Stomach (tissue), 9 donors: ENCODE measurements around the gene MYH4. TPM values are rescaled to one million over a fixed set of nuclear protein-coding genes. Genes with fewer than 3 reads are reported as not detected.
A peak's percentile ranks its signal among the peaks of the same experiment; 100 is the strongest.

ENCODE experiments used
- DNase-seq, 2 donors: peaks; one replicate each; pipeline versions ENCODE4 v3.0.0 to v3.0.0-alpha.2; 2013 to 2019
- H3K27ac ChIP-seq, 5 donors: fragments of 200-600 bp in 4 of 5; sonication (generic) in 4 of 5; one replicate each; pipeline ENCODE4 v1.5.1; 2013 to 2019; ENCODE audit warnings: mild to moderate bottlenecking in 1 of 5, moderate library complexity in 1 of 5
- H3K27me3 ChIP-seq, 3 donors: fragments of 200-600 bp; sonication (generic); one replicate each; pipeline ENCODE4 v1.5.1; 2017 to 2019; ENCODE audit warnings: mixed run types in 1 of 3
- H3K36me3 ChIP-seq, 4 donors: fragments of 200-600 bp; sonication (generic); 1 replicate in 3 of 4; 2 replicates in 1 of 4; pipeline ENCODE4 v1.5.1; 2016 to 2019
- H3K4me1 ChIP-seq, 4 donors: fragments of 200-600 bp; sonication (generic); one replicate each; pipeline ENCODE4 v1.5.1; 2016 to 2019
- H3K4me3 ChIP-seq, 4 donors: fragments of 200-600 bp; sonication (generic) in 3 of 4; one replicate each; pipeline ENCODE4 v1.5.1; 2016 to 2019; ENCODE audit warnings: mild to moderate bottlenecking in 1 of 4
- H3K9me3 ChIP-seq, 4 donors: fragments of 200-600 bp; sonication (generic); one replicate each; pipeline ENCODE4 v1.5.1; 2016 to 2019
- CTCF ChIP-seq, 7 experiments: fragments of 450-650 bp in 4 of 7; fragments of 200-600 bp in 3 of 7; sonication (generic) in 3 of 7; IDR thresholded peaks; one replicate each; pipeline ENCODE4 v1.5.1; 2016 to 2019; ENCODE audit warnings: antibody characterized with exemption in 7 of 7, control low read depth in 2 of 7, mild to moderate bottlenecking in 1 of 7
- EP300 ChIP-seq: sonication (generic); formaldehyde crosslinking; IDR thresholded peaks from one replicate; pipeline ENCODE4 v1.6.1; 2017; ENCODE audit warnings: antibody characterized with exemption
- POLR2A ChIP-seq, 4 donors: fragments of 450-650 bp; IDR thresholded peaks; one replicate each; pipeline ENCODE4 v1.6.1; 2016; ENCODE audit warnings: antibody characterized with exemption in 4 of 4, control low read depth in 2 of 4, mild to moderate bottlenecking in 1 of 4, moderate library complexity in 1 of 4
- POLR2AphosphoS5 ChIP-seq, 3 donors: sonication (generic); formaldehyde crosslinking; IDR thresholded peaks; one replicate each; pipeline ENCODE4 v1.6.1; 2016; ENCODE audit warnings: antibody characterized with exemption in 3 of 3
- WGBS, 5 donors: extraction: QIAGEN DNeasy Blood & Tissue Kit in 3 of 5; methylation state at CpG; one replicate each; pipeline versions ENCODE4 v1.1.5 to v1.1.7; 2013 to 2018; 5-methylcytosine and 5-hydroxymethylcytosine counted together
- intact Hi-C: fragments of 100-400 bp; cut with DNase I; formaldehyde crosslinking; loops from one replicate; pipeline ENCODE4 v1.15.1; 2023; ENCODE audit warnings: low total_unique reads
- polyA plus RNA-seq, 3 donors: library from polyadenylated mRNA; stranded (reverse); fragments of 200-250 nt; gene quantifications; one replicate each; pipeline ENCODE4 v1.2.3, GENCODE V29; 2013
- total RNA-seq, 5 donors: library from RNA; depleted of rRNA; stranded (reverse); fragments of >200 nt; gene quantifications; one replicate each; pipeline versions ENCODE4 v1.1.0 to v1.2.3, GENCODE V29; 2014 to 2016
- donor health status: healthy with polysubstance abuse.
- donor health status: Bipolar disorder and iron deficiency.
- donor health status: healthy.

Gene MYH4
- total and polyA plus RNA-seq, 8 donors = not detected

GRCh38 chr17:10421900-10422542 lies 47.3 kb downstream of the MYH4 start, which contains the start of gene MYH8:
TSS of gene MYH8 (minus strand) at chr17:10421950. CDS start at chr17:10420227, 1,723 bp downstream.
- no peak for TF ChIP-seq POLR2AphosphoS5 (IDR thresholded peaks at IDR 0.05)
- TF ChIP-seq CTCF (IDR thresholded peaks at IDR 0.05) = no peak
- no peak for TF ChIP-seq EP300
- no peak for TF ChIP-seq POLR2A (IDR thresholded peaks at IDR 0.05)
- no peak for DNase-seq
- no peaks in the 10 kb centered on the region for H3K36me3 ChIP-seq
- no peak within 1 kb of the TSS for H3K4me3 ChIP-seq
- WGBS, 5 donors = 60 to 80% (median 78%) methylated on average over 7 of the region's 7 CpGs
- no peaks in the 10 kb centered on the region for H3K9me3 ChIP-seq
- no peak within 1 kb of the TSS for H3K27ac ChIP-seq
- no peaks in the 10 kb centered on the region for H3K27me3 ChIP-seq
- H3K4me1 ChIP-seq = no peaks in the 10 kb centered on the region
- intact Hi-C loops = no loop called here

- no peak for DNase-seq
- no peaks in the 10 kb centered on the region for H3K9me3 ChIP-seq
- H3K27me3 ChIP-seq = no peaks in the 10 kb centered on the region
- H3K4me3 ChIP-seq = no peak overlapping the region
- H3K27ac ChIP-seq = no peak overlapping the region
- no peaks in the 10 kb centered on the region for H3K36me3 ChIP-seq
- intact Hi-C loops = no loop called here
- H3K4me1 ChIP-seq = no peaks in the 10 kb centered on the region
- 45 to 66% (median 56%) methylated on average over 2 of the region's 2 CpGs for WGBS, 5 donors
- TF ChIP-seq POLR2AphosphoS5 (IDR thresholded peaks at IDR 0.05) = no peak
- no peak for TF ChIP-seq CTCF (IDR thresholded peaks at IDR 0.05)
- TF ChIP-seq EP300 = no peak
- no peak for TF ChIP-seq POLR2A (IDR thresholded peaks at IDR 0.05)
These were observed 48.1 kb downstream of the MYH4 start for GRCh38 chr17:10421211-10421610.

- no peak overlapping the region for H3K27ac ChIP-seq
- 62 to 87% (median 72%) methylated on average over 2 of the region's 2 CpGs for WGBS, 5 donors
- H3K27me3 ChIP-seq = no peaks in the 10 kb centered on the region
- no peaks in the 10 kb centered on the region for H3K4me1 ChIP-seq
- no peaks in the 10 kb centered on the region for H3K9me3 ChIP-seq
- intact Hi-C loops = no loop called here
- no peak overlapping the region for H3K4me3 ChIP-seq
- no peak for TF ChIP-seq CTCF (IDR thresholded peaks at IDR 0.05)
- no peak for TF ChIP-seq EP300
- TF ChIP-seq POLR2AphosphoS5 (IDR thresholded peaks at IDR 0.05) = no peak
- TF ChIP-seq POLR2A (IDR thresholded peaks at IDR 0.05) = no peak
- no peaks in the 10 kb centered on the region for H3K36me3 ChIP-seq
- DNase-seq = no peak
These were observed 48.5 kb downstream of the MYH4 start for GRCh38 chr17:10420811-10421210.

GRCh38 chr17:10417431-10417830 lies 51.9 kb downstream of the MYH4 start:
- Histone ChIP-seq H3K27me3 (no peaks in the 10 kb centered on the region), H3K4me3 (no peak overlapping the region), H3K36me3 (no peaks in the 10 kb centered on the region), H3K9me3 (no peaks in the 10 kb centered on the region), H3K4me1 (no peaks in the 10 kb centered on the region), H3K27ac (no peak overlapping the region)
- intact Hi-C loops = no loop called here
- TF ChIP-seq EP300 (no peak), POLR2AphosphoS5 (IDR thresholded peaks at IDR 0.05) (no peak), POLR2A (IDR thresholded peaks at IDR 0.05) (no peak), CTCF (IDR thresholded peaks at IDR 0.05) (no peak)
- 48 to 66% (median 56%) methylated on average over 3 of the region's 3 CpGs for WGBS, 5 donors
- DNase-seq = peak in 1 of 2 donors; percentile 22
